Naive thymus-derived CD4-positive, alpha-beta T cell (primary cell): Measurements from ENCODE around the gene NR4A3. TPM values are rescaled to one million over a fixed set of nuclear protein-coding genes. Genes with fewer than 3 reads are reported as not detected.

Experiments used
- ATAC-seq: fragments of 150-1000 bp; cut with Tn5 transposase; 2 replicates; pipeline ENCODE4 v1.10.0; 2021; ENCODE audit warnings: mild to moderate bottlenecking, moderate library complexity
- CTCF ChIA-PET: fragments of 350-600 bp; sonication (Branson Sonifier 250); formaldehyde crosslinking; loops from one replicate; lab custom pipeline; 2021; ENCODE audit warnings: antibody characterized with exemption; lab: Charles Lee
- POLR2A ChIA-PET: fragments of 350-600 bp; sonication (Branson Sonifier 250); formaldehyde crosslinking; loops from one replicate; lab custom pipeline; 2021; ENCODE audit warnings: antibody characterized with exemption, inconsistent platforms; lab: Charles Lee
- DNase-seq, 9 donors: peaks; one replicate each; pipeline versions ENCODE4 v3.0.0 to v3.0.0-alpha.2; 2020 to 2022; ENCODE audit warnings: mixed read lengths in 1 of 9
- H3K27ac ChIP-seq: one replicate; pipeline ENCODE4 v1.7.0; 2013; ENCODE audit warnings: mild to moderate bottlenecking, low read depth, low read length, moderate library complexity
- H3K27me3 ChIP-seq, 2 donors: one replicate each; pipeline ENCODE4 v1.7.0; 2013; ENCODE audit warnings: low read length in 2 of 2, mild to moderate bottlenecking in 2 of 2, moderate library complexity in 2 of 2; ENCODE audit not compliant: control insufficient read depth in 2 of 2, insufficient read depth in 2 of 2
- H3K36me3 ChIP-seq, 3 experiments: 1 replicate in 2 of 3; 2 replicates in 1 of 3; pipeline ENCODE4 v1.7.0; 2013; ENCODE audit warnings: low read length in 3 of 3, mild to moderate bottlenecking in 3 of 3, moderate library complexity in 1 of 3; ENCODE audit not compliant: insufficient read depth in 3 of 3, control insufficient read depth in 2 of 3
- H3K4me1 ChIP-seq, 2 donors: one replicate each; pipeline ENCODE4 v1.7.0; 2013; ENCODE audit warnings: low read length in 2 of 2, mild to moderate bottlenecking in 2 of 2, moderate library complexity in 1 of 2; ENCODE audit not compliant: control insufficient read depth in 2 of 2, insufficient read depth in 2 of 2
- H3K4me3 ChIP-seq: 2 replicates; pipeline ENCODE4 v1.7.0; 2013; ENCODE audit warnings: mild to moderate bottlenecking, low read length
- H3K9me3 ChIP-seq, 3 experiments: 1 replicate in 2 of 3; 2 replicates in 1 of 3; pipeline ENCODE4 v1.7.0; 2013; ENCODE audit warnings: low read length in 3 of 3; ENCODE audit not compliant: control insufficient read depth in 2 of 3
- H3K27ac Mint-ChIP-seq, 9 donors: one replicate each; pipeline ENCODE4 v1.8.0; 2020 to 2022; ENCODE audit warnings: mixed read lengths in 9 of 9, mild to moderate bottlenecking in 8 of 9, moderate library complexity in 5 of 9, inconsistent platforms in 2 of 9
- H3K27me3 Mint-ChIP-seq, 5 donors: one replicate each; pipeline ENCODE4 v1.8.0; 2021 to 2022; ENCODE audit warnings: mixed read lengths in 5 of 5, mild to moderate bottlenecking in 1 of 5
- H3K36me3 Mint-ChIP-seq, 5 donors: one replicate each; pipeline ENCODE4 v1.8.0; 2020 to 2022; ENCODE audit warnings: mixed read lengths in 5 of 5, mild to moderate bottlenecking in 3 of 5, inconsistent platforms in 1 of 5
- H3K4me1 Mint-ChIP-seq, 7 donors: one replicate each; pipeline ENCODE4 v1.8.0; 2020 to 2022; ENCODE audit warnings: mixed read lengths in 7 of 7, mild to moderate bottlenecking in 3 of 7, inconsistent platforms in 1 of 7
- H3K4me3 Mint-ChIP-seq, 10 donors: one replicate each; pipeline ENCODE4 v1.8.0; 2020 to 2022; ENCODE audit warnings: mild to moderate bottlenecking in 10 of 10, mixed read lengths in 10 of 10, moderate library complexity in 6 of 10, inconsistent platforms in 2 of 10
- H3K9me3 Mint-ChIP-seq, 11 donors: one replicate each; pipeline ENCODE4 v1.8.0; 2020 to 2022; ENCODE audit warnings: mixed read lengths in 11 of 11, mild to moderate bottlenecking in 4 of 11, inconsistent platforms in 1 of 11, moderate library complexity in 1 of 11
- intact Hi-C, 2 donors: fragments of 100-400 bp; cut with micrococcal nuclease; formaldehyde crosslinking; loops; one replicate each; pipeline ENCODE4 v1.15.1; 2023
- polyA plus RNA-seq, 2 donors: library from polyadenylated mRNA; unstranded; fragments of 300-500 nt; fragmentation: Illumina TruSeq; gene quantifications; one replicate each; pipeline ENCODE4 v1.2.3, GENCODE V29; 2021
- total RNA-seq, 6 experiments: library from RNA in 5 of 6; stranded (reverse) in 5 of 6; gene quantifications; 1 replicate in 5 of 6; 2 replicates in 1 of 6; pipeline ENCODE4 v1.2.3 and lab custom pipeline; 2021 to 2026

The NR4A3 gene
- total and polyA plus RNA-seq, 7 experiments from 2014 or later = 0.08 to 20.2 (median 5.6) TPM; not detected in 2

- Mint-ChIP-seq H3K4me3 (no peak overlapping the region), H3K9me3 (no peaks in the 10 kb centered on the region), H3K36me3 (peaks cover 0 to 4% (median 0%) of the 10 kb centered on the region in 5 donors), H3K27me3 (peaks cover 0 to 7% (median 0%) of the 10 kb centered on the region in 5 donors), H3K4me1 (peaks cover 0 to 2% (median 0%) of the 10 kb centered on the region in 7 donors), H3K27ac (no peak overlapping the region)
- intact Hi-C loops = no loop called here
- H3K9me3 ChIP-seq = no peaks in the 10 kb centered on the region
- H3K4me3 ChIP-seq = no peak overlapping the region
- DNase-seq (no peak), ATAC-seq (no peak)
- H3K36me3 ChIP-seq = no peaks in the 10 kb centered on the region
- no peaks in the 10 kb centered on the region for H3K4me1 ChIP-seq
- ChIA-PET POLR2A (no interaction called here), CTCF (no interaction called here)
- H3K27ac ChIP-seq = no peak overlapping the region
- no peaks in the 10 kb centered on the region for H3K27me3 ChIP-seq
Measured at GRCh38 chr9:99801775-99802174, 19.9 kb upstream of the NR4A3 start.

DNA sequence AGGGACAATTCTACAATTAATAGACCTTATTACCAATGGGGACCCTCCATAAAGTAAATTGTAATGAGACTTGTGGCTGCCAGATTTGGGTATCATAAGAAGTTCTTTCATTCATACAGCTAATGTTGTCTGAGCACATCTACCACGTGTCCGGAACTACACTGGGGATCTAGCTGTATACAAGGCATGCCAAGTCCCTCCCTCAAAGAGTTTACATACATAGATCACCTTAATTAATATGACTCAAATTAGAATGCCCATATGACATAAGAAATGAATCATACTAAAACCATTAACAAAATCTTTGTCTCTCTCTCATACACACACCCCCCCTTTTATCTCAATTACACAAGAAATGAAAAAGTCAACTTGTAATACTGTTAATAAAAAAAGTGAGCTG lies 18.0 kb upstream of the NR4A3 start:
- peaks cover 0 to 4% (median 0%) of the 10 kb centered on the region in 5 donors for H3K36me3 Mint-ChIP-seq
- Histone ChIP-seq H3K4me3 (no peak overlapping the region), H3K27me3 (no peaks in the 10 kb centered on the region), H3K36me3 (no peaks in the 10 kb centered on the region), H3K4me1 (no peaks in the 10 kb centered on the region), H3K27ac (no peak overlapping the region), H3K9me3 (no peaks in the 10 kb centered on the region)
- DNase-seq (no peak), ATAC-seq (no peak)
- H3K4me3 Mint-ChIP-seq = no peak overlapping the region
- peaks cover 0 to 7% (median 0%) of the 10 kb centered on the region in 5 donors for H3K27me3 Mint-ChIP-seq
- ChIA-PET POLR2A (no interaction called here), CTCF (no interaction called here)
- peaks cover 0 to 7% (median 4%) of the 10 kb centered on the region in 7 donors for H3K4me1 Mint-ChIP-seq
- intact Hi-C loops = no loop called here
- no peaks in the 10 kb centered on the region for H3K9me3 Mint-ChIP-seq
- no peak overlapping the region for H3K27ac Mint-ChIP-seq

GRCh38 chr9:99807276-99807852 lies 14.3 kb upstream of the NR4A3 start:
- ChIA-PET POLR2A (no interaction called here), CTCF (no interaction called here)
- no peak overlapping the region for H3K4me3 ChIP-seq
- Mint-ChIP-seq H3K4me1 (peaks cover 0 to 23% (median 4%) of the 10 kb centered on the region in 7 donors), H3K27ac (peak overlapping the region in 4 of 9 donors; percentile 1 to 63 (median 12)), H3K4me3 (no peak overlapping the region), H3K9me3 (no peaks in the 10 kb centered on the region), H3K27me3 (peaks cover 0 to 12% (median 0%) of the 10 kb centered on the region in 5 donors), H3K36me3 (peaks cover 0 to 11% (median 3%) of the 10 kb centered on the region in 5 donors)
- H3K9me3 ChIP-seq = no peaks in the 10 kb centered on the region
- H3K27ac ChIP-seq = no peak overlapping the region
- H3K4me1 ChIP-seq = peaks cover 0 to 5% of the 10 kb centered on the region in 2 donors
- no peaks in the 10 kb centered on the region for H3K27me3 ChIP-seq
- intact Hi-C loops = loop anchor here (1.0 to 5.0 kb wide), 12 partner anchors 12 to 1505 kb away; no protein-coding TSS in a partner anchor
- DNase-seq (peak in 8 of 9 donors; percentile 31 to 76 (median 68)), ATAC-seq (peak; percentile 89)
- H3K36me3 ChIP-seq = no peaks in the 10 kb centered on the region

DNA sequence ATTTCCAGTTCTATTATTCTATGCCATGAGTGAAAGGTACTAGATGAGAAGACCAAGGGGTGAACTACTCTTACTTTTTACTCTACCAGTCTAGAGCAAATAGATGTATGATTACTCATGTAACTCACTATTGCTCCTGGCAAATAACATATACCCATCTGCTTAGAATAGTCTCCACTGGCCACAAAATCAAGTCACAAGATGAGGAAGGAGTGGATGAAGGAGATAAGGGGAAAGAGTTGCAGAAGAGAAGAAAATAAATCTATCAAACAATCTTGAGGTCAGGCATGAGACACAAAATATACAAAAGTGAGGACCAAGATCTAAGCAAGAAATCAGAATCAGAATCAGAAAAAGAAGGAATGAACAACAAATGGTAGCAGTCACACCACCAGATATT lies 13.7 kb upstream of the NR4A3 start:
- no peak overlapping the region for H3K27ac ChIP-seq
- CTCF ChIA-PET = no interaction called here
- intact Hi-C loops = loop anchor here (1.0 to 5.0 kb wide), 12 partner anchors 11 to 1504 kb away; no protein-coding TSS in a partner anchor
- Mint-ChIP-seq H3K4me3 (no peak overlapping the region), H3K27ac (peak overlapping the region in 3 of 9 donors; percentile 12 to 71 (median 14)), H3K9me3 (no peaks in the 10 kb centered on the region), H3K36me3 (peaks cover 0 to 11% (median 3%) of the 10 kb centered on the region in 5 donors), H3K4me1 (peaks cover 0 to 23% (median 4%) of the 10 kb centered on the region in 7 donors), H3K27me3 (peaks cover 0 to 11% (median 0%) of the 10 kb centered on the region in 5 donors)
- H3K27me3 ChIP-seq = no peaks in the 10 kb centered on the region
- DNase-seq (no peak), ATAC-seq (no peak)
- H3K36me3 ChIP-seq = no peaks in the 10 kb centered on the region
- no peaks in the 10 kb centered on the region for H3K9me3 ChIP-seq
- H3K4me3 ChIP-seq = no peak overlapping the region
- POLR2A ChIA-PET = no interaction called here
- H3K4me1 ChIP-seq = peaks cover 0 to 5% of the 10 kb centered on the region in 2 donors

- no peaks in the 10 kb centered on the region for H3K9me3 Mint-ChIP-seq
- Histone ChIP-seq H3K4me3 (no peak overlapping the region), H3K27ac (no peak overlapping the region), H3K36me3 (no peaks in the 10 kb centered on the region), H3K4me1 (peaks cover 0 to 5% of the 10 kb centered on the region in 2 donors), H3K27me3 (no peaks in the 10 kb centered on the region), H3K9me3 (no peaks in the 10 kb centered on the region)
- H3K27ac Mint-ChIP-seq = no peak overlapping the region
- DNase-seq (no peak), ATAC-seq (peak; percentile 43)
- H3K27me3 Mint-ChIP-seq = peaks cover 0 to 13% (median 0%) of the 10 kb centered on the region in 5 donors
- H3K36me3 Mint-ChIP-seq = peaks cover 0 to 11% (median 3%) of the 10 kb centered on the region in 5 donors
- peaks cover 0 to 23% (median 4%) of the 10 kb centered on the region in 7 donors for H3K4me1 Mint-ChIP-seq
- intact Hi-C loops = loop anchor here (5.0 kb wide), 3 partner anchors 541 to 1504 kb away; no protein-coding TSS in a partner anchor
- H3K4me3 Mint-ChIP-seq = no peak overlapping the region
- CTCF ChIA-PET = interaction anchor here (1.0 kb wide), 1 partner anchor 193 kb away, joined by 4 read pairs; no protein-coding TSS in a partner anchor
- POLR2A ChIA-PET = no interaction called here
Measured at GRCh38 chr9:99808454-99808853, 13.2 kb upstream of the NR4A3 start.

- ATAC-seq (no peak), DNase-seq (no peak)
- ChIA-PET POLR2A (interaction anchor here (0.9 kb wide), 1 partner anchor 9 kb away, joined by 3 read pairs; no protein-coding TSS in a partner anchor), CTCF (interaction anchor here (1.2 kb wide), 1 partner anchor 10 kb away, joined by 3 read pairs; no protein-coding TSS in a partner anchor)
- H3K27me3 ChIP-seq = no peaks in the 10 kb centered on the region
- peaks cover 0 to 11% (median 3%) of the 10 kb centered on the region in 5 donors for H3K36me3 Mint-ChIP-seq
- H3K4me1 ChIP-seq = peaks cover 0 to 5% of the 10 kb centered on the region in 2 donors
- no peak overlapping the region for H3K27ac Mint-ChIP-seq
- H3K27ac ChIP-seq = no peak overlapping the region
- no peaks in the 10 kb centered on the region for H3K36me3 ChIP-seq
- H3K4me3 Mint-ChIP-seq = no peak overlapping the region
- H3K4me1 Mint-ChIP-seq = peaks cover 0 to 23% (median 4%) of the 10 kb centered on the region in 7 donors
- H3K4me3 ChIP-seq = no peak overlapping the region
- no peaks in the 10 kb centered on the region for H3K9me3 Mint-ChIP-seq
- H3K9me3 ChIP-seq = no peaks in the 10 kb centered on the region
- intact Hi-C loops = loop anchor here (5.0 kb wide), 3 partner anchors 542 to 1503 kb away; no protein-coding TSS in a partner anchor
- peaks cover 0 to 21% (median 0%) of the 10 kb centered on the region in 5 donors for H3K27me3 Mint-ChIP-seq
Measured at GRCh38 chr9:99809586-99810319, 11.9 kb upstream of the NR4A3 start.
